Activated naive CD4-positive, alpha-beta T cell treated with anti-CD3 and anti-CD28 coated beads, Interleukin-2, amount 50 U/mL, for 24 hours (primary cell): ENCODE data around the gene CUBN.

Experiments used
- H3K27ac Mint-ChIP-seq: one replicate; pipeline ENCODE4 v1.8.0; 2021; ENCODE audit warnings: mild to moderate bottlenecking, mixed read lengths
- H3K27me3 Mint-ChIP-seq: one replicate; pipeline ENCODE4 v1.8.0; 2021; ENCODE audit warnings: mixed read lengths
- H3K36me3 Mint-ChIP-seq: one replicate; pipeline ENCODE4 v1.8.0; 2021; ENCODE audit warnings: mixed read lengths
- H3K4me1 Mint-ChIP-seq: one replicate; pipeline ENCODE4 v1.8.0; 2021; ENCODE audit warnings: mixed read lengths
- H3K4me3 Mint-ChIP-seq: one replicate; pipeline ENCODE4 v1.8.0; 2021; ENCODE audit warnings: mild to moderate bottlenecking, mixed read lengths
- H3K9me3 Mint-ChIP-seq: one replicate; pipeline ENCODE4 v1.8.0; 2021; ENCODE audit warnings: mixed read lengths

CUBN gene

DNA sequence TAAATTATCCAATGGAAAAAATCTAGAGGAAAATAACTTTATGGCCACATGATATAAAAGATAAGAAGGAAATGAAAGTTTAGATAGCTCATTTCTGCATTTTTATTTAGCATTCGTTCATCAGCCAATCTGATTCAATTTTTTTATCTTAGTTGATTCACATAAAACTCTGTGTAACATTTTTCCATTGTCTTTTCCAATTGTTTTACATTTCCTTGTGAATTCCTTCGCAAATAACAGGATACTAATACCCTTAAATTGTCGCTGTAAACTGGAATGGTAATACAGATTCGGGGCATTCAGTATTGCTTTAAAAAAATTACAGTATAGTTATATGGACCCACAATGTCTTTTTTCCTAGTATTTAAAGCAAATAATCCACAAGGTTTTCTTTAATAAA lies 136.4 kb downstream of the CUBN start:
- no peaks in the 10 kb centered on the region for H3K9me3 Mint-ChIP-seq
- no peaks in the 10 kb centered on the region for H3K27me3 Mint-ChIP-seq
- H3K27ac Mint-ChIP-seq, result no peak overlapping the region
- H3K4me3 Mint-ChIP-seq, result no peak overlapping the region
- peaks cover 8% of the 10 kb centered on the region for H3K36me3 Mint-ChIP-seq
- peaks cover 22% of the 10 kb centered on the region for H3K4me1 Mint-ChIP-seq

DNA sequence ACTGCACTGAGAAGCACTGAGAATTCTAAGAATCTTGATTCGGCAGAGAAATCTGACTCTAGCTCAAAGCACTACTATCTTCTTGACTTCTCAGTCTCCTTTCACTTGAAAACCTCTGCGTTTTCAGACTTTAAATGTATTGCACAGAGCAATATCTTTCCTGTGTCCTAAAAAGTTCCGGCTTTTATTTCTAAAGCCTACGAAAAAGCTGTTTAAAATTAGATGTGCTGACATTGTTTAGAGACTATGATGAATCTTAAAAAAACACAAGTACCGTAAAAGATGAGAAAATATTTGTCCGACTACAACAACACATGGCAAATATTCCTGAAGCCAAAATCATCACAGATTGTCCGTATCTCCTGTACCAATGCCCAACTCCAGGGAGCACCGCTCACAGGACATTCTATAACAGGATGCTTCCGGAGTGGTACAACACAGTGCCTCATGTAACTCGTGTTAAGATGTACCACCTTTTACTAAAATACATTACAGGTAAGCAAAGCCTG lies 136.9 kb downstream of the CUBN start:
- no peaks in the 10 kb centered on the region for H3K9me3 Mint-ChIP-seq
- H3K27ac Mint-ChIP-seq, result no peak overlapping the region
- H3K4me1 Mint-ChIP-seq, result peaks cover 20% of the 10 kb centered on the region
- H3K27me3 Mint-ChIP-seq, result no peaks in the 10 kb centered on the region
- peaks cover 7% of the 10 kb centered on the region for H3K36me3 Mint-ChIP-seq
- no peak overlapping the region for H3K4me3 Mint-ChIP-seq

- Mint-ChIP-seq H3K4me1 (peaks cover 12% of the 10 kb centered on the region), H3K4me3 (no peak overlapping the region), H3K27ac (no peak overlapping the region), H3K27me3 (no peaks in the 10 kb centered on the region), H3K9me3 (no peaks in the 10 kb centered on the region), H3K36me3 (peaks cover 8% of the 10 kb centered on the region)
Observed at GRCh38 chr10:16991011-16991410, 138.6 kb downstream of the CUBN start.

- H3K36me3 Mint-ChIP-seq, result peaks cover 10% of the 10 kb centered on the region
- no peaks in the 10 kb centered on the region for H3K27me3 Mint-ChIP-seq
- H3K4me1 Mint-ChIP-seq, result peaks cover 1% of the 10 kb centered on the region
- no peak overlapping the region for H3K27ac Mint-ChIP-seq
- no peak overlapping the region for H3K4me3 Mint-ChIP-seq
- H3K9me3 Mint-ChIP-seq, result no peaks in the 10 kb centered on the region
Observed at GRCh38 chr10:16989826-16990293, 139.8 kb downstream of the CUBN start.

GRCh38 chr10:16988900-16989299 lies 140.7 kb downstream of the CUBN start:
- no peaks in the 10 kb centered on the region for H3K4me1 Mint-ChIP-seq
- no peak overlapping the region for H3K27ac Mint-ChIP-seq
- H3K27me3 Mint-ChIP-seq, result no peaks in the 10 kb centered on the region
- no peaks in the 10 kb centered on the region for H3K9me3 Mint-ChIP-seq
- no peak overlapping the region for H3K4me3 Mint-ChIP-seq
- peaks cover 10% of the 10 kb centered on the region for H3K36me3 Mint-ChIP-seq

- peaks cover 12% of the 10 kb centered on the region for H3K36me3 Mint-ChIP-seq
- H3K4me3 Mint-ChIP-seq, result no peak overlapping the region
- H3K27ac Mint-ChIP-seq, result no peak overlapping the region
- H3K27me3 Mint-ChIP-seq, result no peaks in the 10 kb centered on the region
- no peaks in the 10 kb centered on the region for H3K4me1 Mint-ChIP-seq
- no peaks in the 10 kb centered on the region for H3K9me3 Mint-ChIP-seq
Observed at GRCh38 chr10:16987976-16988610, 141.5 kb downstream of the CUBN start.

GRCh38 chr10:16987206-16987621 lies 142.4 kb downstream of the CUBN start:
- Mint-ChIP-seq H3K27ac (no peak overlapping the region), H3K27me3 (no peaks in the 10 kb centered on the region), H3K4me1 (no peaks in the 10 kb centered on the region), H3K4me3 (no peak overlapping the region), H3K9me3 (no peaks in the 10 kb centered on the region), H3K36me3 (peaks cover 14% of the 10 kb centered on the region)

- H3K4me1 Mint-ChIP-seq, result no peaks in the 10 kb centered on the region
- H3K9me3 Mint-ChIP-seq, result no peaks in the 10 kb centered on the region
- no peak overlapping the region for H3K27ac Mint-ChIP-seq
- no peaks in the 10 kb centered on the region for H3K27me3 Mint-ChIP-seq
- no peak overlapping the region for H3K4me3 Mint-ChIP-seq
- peaks cover 17% of the 10 kb centered on the region for H3K36me3 Mint-ChIP-seq
Observed at GRCh38 chr10:16986406-16987205, 143.0 kb downstream of the CUBN start.

GRCh38 chr10:16986082-16986405 lies 143.6 kb downstream of the CUBN start:
- Mint-ChIP-seq H3K4me1 (no peaks in the 10 kb centered on the region), H3K27me3 (no peaks in the 10 kb centered on the region), H3K36me3 (peaks cover 18% of the 10 kb centered on the region), H3K27ac (no peak overlapping the region), H3K4me3 (no peak overlapping the region), H3K9me3 (no peaks in the 10 kb centered on the region)

DNA sequence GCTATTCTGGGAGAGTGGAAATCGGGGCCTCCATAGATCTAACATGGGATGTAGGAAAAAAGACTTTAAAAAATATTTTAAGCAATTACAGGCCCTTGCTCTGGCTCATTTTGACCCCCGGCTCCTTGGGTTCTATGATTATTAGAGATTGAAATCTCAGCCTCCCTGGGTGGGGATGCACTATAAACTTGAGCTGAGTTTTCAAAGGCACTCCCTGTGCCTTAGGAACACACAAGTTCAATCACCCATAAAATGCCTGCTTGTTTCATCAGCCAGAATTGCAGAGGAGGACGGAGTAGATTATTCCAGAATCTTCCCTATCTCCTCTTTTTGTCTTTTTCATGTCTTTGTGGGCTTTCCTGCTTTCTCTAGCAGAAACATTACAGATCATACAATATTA lies 145.4 kb downstream of the CUBN start:
- Mint-ChIP-seq H3K4me1 (no peaks in the 10 kb centered on the region), H3K4me3 (no peak overlapping the region), H3K27ac (no peak overlapping the region), H3K27me3 (no peaks in the 10 kb centered on the region), H3K36me3 (peaks cover 15% of the 10 kb centered on the region), H3K9me3 (no peaks in the 10 kb centered on the region)

DNA sequence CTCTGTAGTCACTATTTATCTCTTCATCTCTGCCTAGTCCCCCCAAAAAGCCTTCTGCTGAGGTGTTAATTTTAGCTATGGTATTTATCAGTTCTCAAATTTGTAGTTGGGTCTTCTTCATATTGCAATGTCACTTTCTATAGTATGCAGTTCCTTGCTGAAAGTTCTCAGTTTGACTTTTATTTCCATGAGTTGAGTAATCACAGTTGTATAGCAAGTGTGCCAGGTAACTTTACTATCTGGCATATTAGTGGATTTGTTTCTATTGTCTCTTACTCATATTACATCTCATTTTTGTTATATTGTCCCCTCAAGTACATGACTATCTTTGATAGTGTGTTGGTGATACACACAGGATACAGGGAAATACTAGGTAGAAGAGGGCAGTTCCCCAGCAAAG lies 152.8 kb downstream of the CUBN start:
- H3K4me3 Mint-ChIP-seq, result no peak overlapping the region
- no peaks in the 10 kb centered on the region for H3K9me3 Mint-ChIP-seq
- peaks cover 9% of the 10 kb centered on the region for H3K4me1 Mint-ChIP-seq
- no peak overlapping the region for H3K27ac Mint-ChIP-seq
- H3K36me3 Mint-ChIP-seq, result peaks cover 17% of the 10 kb centered on the region
- H3K27me3 Mint-ChIP-seq, result no peaks in the 10 kb centered on the region

GRCh38 chr10:16975188-16975587 lies 154.4 kb downstream of the CUBN start:
- Mint-ChIP-seq H3K4me1 (peaks cover 9% of the 10 kb centered on the region), H3K4me3 (no peak overlapping the region), H3K36me3 (peaks cover 11% of the 10 kb centered on the region), H3K9me3 (no peaks in the 10 kb centered on the region), H3K27ac (no peak overlapping the region), H3K27me3 (no peaks in the 10 kb centered on the region)

- Mint-ChIP-seq H3K4me3 (no peak overlapping the region), H3K9me3 (no peaks in the 10 kb centered on the region), H3K36me3 (peaks cover 3% of the 10 kb centered on the region), H3K4me1 (peaks cover 20% of the 10 kb centered on the region), H3K27ac (no peak overlapping the region), H3K27me3 (no peaks in the 10 kb centered on the region)
Observed at GRCh38 chr10:16968416-16969041, 161.1 kb downstream of the CUBN start.

DNA sequence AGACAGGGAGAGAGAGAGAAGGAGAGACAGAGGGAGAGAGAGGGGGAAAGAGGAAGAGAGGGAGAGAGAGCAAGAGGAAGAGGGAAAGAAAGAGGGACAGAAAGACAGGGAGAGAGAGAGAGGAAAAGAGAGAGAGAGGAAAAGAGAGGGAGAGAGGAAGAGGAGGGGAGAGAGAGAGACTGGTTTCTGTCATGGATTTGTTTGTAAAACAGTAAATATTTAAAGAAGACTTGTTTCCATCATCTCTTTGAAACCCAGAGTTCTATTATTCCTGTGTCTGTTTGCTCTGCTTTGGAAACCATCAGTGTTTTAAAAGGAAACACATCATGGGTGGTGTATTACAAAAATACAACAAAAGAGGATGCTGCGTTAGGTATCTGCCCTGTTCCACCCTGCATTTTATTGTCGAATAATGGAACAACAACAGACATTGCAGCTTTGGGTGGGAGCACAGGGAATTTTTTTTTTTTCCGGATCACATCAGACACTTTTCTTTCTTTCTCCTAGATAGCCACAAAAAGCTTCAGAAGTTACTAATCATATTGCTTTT lies 161.7 kb downstream of the CUBN start:
- peaks cover 20% of the 10 kb centered on the region for H3K4me1 Mint-ChIP-seq
- H3K4me3 Mint-ChIP-seq, result no peak overlapping the region
- peak overlapping the region; percentile 94 for H3K27ac Mint-ChIP-seq
- H3K36me3 Mint-ChIP-seq, result peaks cover 4% of the 10 kb centered on the region
- H3K27me3 Mint-ChIP-seq, result no peaks in the 10 kb centered on the region
- H3K9me3 Mint-ChIP-seq, result no peaks in the 10 kb centered on the region

DNA sequence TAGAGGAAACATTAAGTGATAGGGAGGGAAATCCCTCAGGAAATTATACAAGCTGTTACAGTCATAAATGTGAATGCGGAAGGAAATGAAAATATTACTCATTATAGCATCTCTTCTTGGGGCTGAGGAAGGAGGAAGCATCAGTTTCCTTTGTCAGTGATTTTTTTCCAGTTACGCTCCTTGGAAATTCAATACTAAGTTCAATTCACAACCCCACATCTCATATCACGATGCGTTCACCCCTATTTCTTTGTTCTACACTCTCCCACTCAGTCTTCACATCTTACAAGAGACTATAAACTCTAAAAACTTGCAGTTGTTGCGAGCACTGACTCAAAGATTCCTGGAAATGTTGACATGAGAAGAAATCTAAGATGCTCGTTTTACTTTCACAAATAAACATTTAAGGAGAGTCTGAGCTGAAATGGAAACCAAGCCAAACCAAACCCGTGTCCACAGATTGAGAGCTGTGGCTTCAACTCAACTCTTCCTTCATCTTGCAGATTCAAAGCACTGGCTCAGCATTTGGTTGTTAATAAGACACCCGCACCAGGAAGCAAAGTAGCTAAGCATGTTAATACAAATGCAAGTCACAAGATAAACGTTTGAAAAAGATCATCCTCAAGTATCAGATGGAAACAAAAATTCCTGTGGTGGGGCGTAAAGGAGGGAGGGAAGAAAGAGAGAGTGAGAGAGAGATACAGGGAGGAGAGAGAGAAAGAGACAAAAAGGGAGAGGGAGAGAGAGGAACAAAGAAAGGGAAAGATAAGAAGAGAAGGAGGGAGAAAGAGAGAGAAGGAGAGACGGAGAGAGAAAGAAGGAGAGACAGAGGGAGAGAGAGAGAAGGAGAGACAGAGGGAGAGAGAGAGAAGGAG lies 162.4 kb downstream of the CUBN start:
- H3K4me3 Mint-ChIP-seq, result peak overlapping the region; percentile 47
- peak overlapping the region; percentile 94 for H3K27ac Mint-ChIP-seq
- H3K27me3 Mint-ChIP-seq, result no peaks in the 10 kb centered on the region
- H3K36me3 Mint-ChIP-seq, result peaks cover 4% of the 10 kb centered on the region
- peaks cover 20% of the 10 kb centered on the region for H3K4me1 Mint-ChIP-seq
- no peaks in the 10 kb centered on the region for H3K9me3 Mint-ChIP-seq
